ENCODE results near the gene XRCC4. TPM values are rescaled to one million over a fixed set of nuclear protein-coding genes. Genes with fewer than 3 reads are reported as not detected.

The XRCC4 gene
- total RNA-seq, 1 donor from 2014 or later = 10.7 TPM

DNA sequence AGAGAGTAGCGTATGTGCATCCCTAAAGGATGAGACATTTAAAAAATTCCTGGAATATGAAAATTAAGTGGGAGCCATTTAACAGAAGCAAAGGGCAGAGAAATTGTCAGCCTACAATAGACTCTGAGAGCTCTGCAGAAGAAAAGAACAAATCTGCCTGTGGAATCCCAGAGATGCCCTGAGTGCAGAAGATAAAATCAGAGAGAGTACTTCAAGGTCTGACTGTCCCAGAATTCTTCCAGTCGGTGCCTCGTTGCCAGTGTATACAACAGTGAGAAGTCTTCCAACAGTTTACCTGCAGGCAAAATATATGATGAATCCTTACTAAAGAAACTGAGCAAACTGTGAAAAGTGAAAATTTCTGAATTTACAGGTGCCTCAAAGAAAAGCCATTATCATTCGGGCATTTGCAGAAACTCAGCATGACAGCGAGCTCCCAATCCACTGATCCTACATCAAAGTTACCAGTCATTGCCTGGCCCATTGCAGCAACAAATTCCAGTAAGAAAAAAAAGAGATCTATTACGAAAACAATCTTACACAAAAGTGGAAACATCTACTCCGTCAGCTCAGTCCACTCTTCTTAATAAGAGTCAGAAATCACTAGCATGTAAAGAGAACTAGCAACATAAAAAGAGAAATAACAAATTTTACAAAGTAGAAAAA lies 301.4 kb downstream of the XRCC4 start:
- no peak for DNase-seq (ENCODE audit: low spot score)
- Mint-ChIP-seq H3K36me3 (ENCODE audit: low read depth) (no peaks in the 10 kb centered on the region), H3K27me3 (ENCODE audit: low read depth) (no peaks in the 10 kb centered on the region), H3K4me1 (ENCODE audit: low read depth) (no peaks in the 10 kb centered on the region), H3K27ac (no peak overlapping the region), H3K4me3 (ENCODE audit: low read depth) (no peak overlapping the region), H3K9me3 (peaks cover 5% of the 10 kb centered on the region)
- intact Hi-C loops (cut with micrococcal nuclease) = no loop called here

DNA sequence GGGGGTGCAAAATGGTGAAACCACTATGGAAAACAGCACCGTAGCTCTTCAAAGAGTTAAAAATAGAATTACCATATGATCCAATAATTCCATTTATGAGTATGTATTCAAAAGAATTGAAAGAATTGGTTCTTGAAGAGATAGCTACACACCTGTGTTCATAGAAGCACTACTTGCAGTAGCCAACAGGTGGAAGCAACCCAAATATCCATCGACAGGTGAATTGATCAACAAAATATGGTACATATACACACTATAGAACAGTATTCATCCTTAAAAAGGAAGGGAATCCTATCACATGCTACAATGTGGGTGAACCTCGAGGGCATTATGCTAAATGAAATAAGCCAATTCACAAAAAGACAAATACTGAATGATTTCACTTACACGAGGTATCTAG lies 308.5 kb downstream of the XRCC4 start:
- H3K4me1 Mint-ChIP-seq (ENCODE audit: low read depth) = no peaks in the 10 kb centered on the region
- intact Hi-C loops (cut with micrococcal nuclease) = no loop called here
- H3K27ac Mint-ChIP-seq = no peak overlapping the region
- H3K9me3 Mint-ChIP-seq = peaks cover 5% of the 10 kb centered on the region
- no peak overlapping the region for H3K4me3 Mint-ChIP-seq (ENCODE audit: low read depth)
- H3K27me3 Mint-ChIP-seq (ENCODE audit: low read depth) = no peaks in the 10 kb centered on the region
- no peaks in the 10 kb centered on the region for H3K36me3 Mint-ChIP-seq (ENCODE audit: low read depth)
- no peak for DNase-seq (ENCODE audit: low spot score)

GRCh38 chr5:83387041-83387440 lies 309.7 kb downstream of the XRCC4 start:
- Mint-ChIP-seq H3K36me3 (ENCODE audit: low read depth) (no peaks in the 10 kb centered on the region), H3K27ac (no peak overlapping the region), H3K4me3 (ENCODE audit: low read depth) (no peak overlapping the region), H3K27me3 (ENCODE audit: low read depth) (no peaks in the 10 kb centered on the region), H3K4me1 (ENCODE audit: low read depth) (no peaks in the 10 kb centered on the region), H3K9me3 (peaks cover 5% of the 10 kb centered on the region)
- DNase-seq (ENCODE audit: low spot score) = no peak
- intact Hi-C loops (cut with micrococcal nuclease) = no loop called here

GRCh38 chr5:83388608-83389007 lies 311.3 kb downstream of the XRCC4 start:
- no peak overlapping the region for H3K27ac Mint-ChIP-seq
- H3K4me3 Mint-ChIP-seq (ENCODE audit: low read depth) = no peak overlapping the region
- H3K36me3 Mint-ChIP-seq (ENCODE audit: low read depth) = no peaks in the 10 kb centered on the region
- no peak for DNase-seq (ENCODE audit: low spot score)
- H3K9me3 Mint-ChIP-seq = no peaks in the 10 kb centered on the region
- H3K4me1 Mint-ChIP-seq (ENCODE audit: low read depth) = no peaks in the 10 kb centered on the region
- no peaks in the 10 kb centered on the region for H3K27me3 Mint-ChIP-seq (ENCODE audit: low read depth)
- intact Hi-C loops (cut with micrococcal nuclease) = no loop called here

- Mint-ChIP-seq H3K4me3 (ENCODE audit: low read depth) (no peak overlapping the region), H3K4me1 (ENCODE audit: low read depth) (no peaks in the 10 kb centered on the region), H3K9me3 (no peaks in the 10 kb centered on the region), H3K36me3 (ENCODE audit: low read depth) (no peaks in the 10 kb centered on the region), H3K27me3 (ENCODE audit: low read depth) (no peaks in the 10 kb centered on the region), H3K27ac (no peak overlapping the region)
- no peak for DNase-seq (ENCODE audit: low spot score)
- intact Hi-C loops (cut with micrococcal nuclease) = no loop called here
Measured at GRCh38 chr5:83392766-83393503, 315.6 kb downstream of the XRCC4 start.

DNA sequence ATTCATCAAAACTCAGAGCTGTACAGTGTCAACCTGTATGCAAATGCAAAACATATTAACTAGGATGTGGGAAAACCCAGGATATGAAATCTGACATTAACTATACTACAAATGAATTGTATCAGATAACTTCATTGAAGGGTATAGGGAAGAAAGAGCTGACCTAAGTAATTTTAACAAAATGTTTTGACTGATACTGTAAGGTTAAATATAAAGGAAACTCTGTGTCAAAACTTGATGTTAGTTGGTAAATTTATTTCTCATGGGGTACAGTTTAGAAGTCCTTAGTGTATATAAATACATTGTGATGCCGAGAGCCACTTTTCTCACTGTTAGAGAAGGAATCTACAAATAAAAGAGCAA lies 316.1 kb downstream of the XRCC4 start:
- DNase-seq (ENCODE audit: low spot score) = no peak
- no peaks in the 10 kb centered on the region for H3K27me3 Mint-ChIP-seq (ENCODE audit: low read depth)
- H3K9me3 Mint-ChIP-seq = no peaks in the 10 kb centered on the region
- intact Hi-C loops (cut with micrococcal nuclease) = no loop called here
- H3K4me3 Mint-ChIP-seq (ENCODE audit: low read depth) = no peak overlapping the region
- H3K4me1 Mint-ChIP-seq (ENCODE audit: low read depth) = no peaks in the 10 kb centered on the region
- H3K36me3 Mint-ChIP-seq (ENCODE audit: low read depth) = no peaks in the 10 kb centered on the region
- no peak overlapping the region for H3K27ac Mint-ChIP-seq

- H3K4me1 Mint-ChIP-seq (ENCODE audit: low read depth) = no peaks in the 10 kb centered on the region
- H3K36me3 Mint-ChIP-seq (ENCODE audit: low read depth) = no peaks in the 10 kb centered on the region
- no peak overlapping the region for H3K27ac Mint-ChIP-seq
- no peak for DNase-seq (ENCODE audit: low spot score)
- H3K4me3 Mint-ChIP-seq (ENCODE audit: low read depth) = no peak overlapping the region
- H3K27me3 Mint-ChIP-seq (ENCODE audit: low read depth) = no peaks in the 10 kb centered on the region
- intact Hi-C loops (cut with micrococcal nuclease) = no loop called here
- no peaks in the 10 kb centered on the region for H3K9me3 Mint-ChIP-seq
Measured at GRCh38 chr5:83394190-83394589, 316.8 kb downstream of the XRCC4 start.

GRCh38 chr5:83396662-83397061 lies 319.3 kb downstream of the XRCC4 start:
- Mint-ChIP-seq H3K4me3 (ENCODE audit: low read depth) (no peak overlapping the region), H3K4me1 (ENCODE audit: low read depth) (no peaks in the 10 kb centered on the region), H3K27ac (no peak overlapping the region), H3K9me3 (no peaks in the 10 kb centered on the region), H3K27me3 (ENCODE audit: low read depth) (no peaks in the 10 kb centered on the region), H3K36me3 (ENCODE audit: low read depth) (no peaks in the 10 kb centered on the region)
- no peak for DNase-seq (ENCODE audit: low spot score)
- intact Hi-C loops (cut with micrococcal nuclease) = no loop called here

- Mint-ChIP-seq H3K9me3 (no peaks in the 10 kb centered on the region), H3K36me3 (ENCODE audit: low read depth) (no peaks in the 10 kb centered on the region), H3K4me3 (ENCODE audit: low read depth) (no peak overlapping the region), H3K27me3 (ENCODE audit: low read depth) (no peaks in the 10 kb centered on the region), H3K4me1 (ENCODE audit: low read depth) (no peaks in the 10 kb centered on the region), H3K27ac (no peak overlapping the region)
- intact Hi-C loops (cut with micrococcal nuclease) = no loop called here
- no peak for DNase-seq (ENCODE audit: low spot score)
Measured at GRCh38 chr5:83397658-83398057, 320.3 kb downstream of the XRCC4 start.

- intact Hi-C loops (cut with micrococcal nuclease) = no loop called here
- H3K4me3 Mint-ChIP-seq (ENCODE audit: low read depth) = no peak overlapping the region
- no peaks in the 10 kb centered on the region for H3K27me3 Mint-ChIP-seq (ENCODE audit: low read depth)
- H3K36me3 Mint-ChIP-seq (ENCODE audit: low read depth) = no peaks in the 10 kb centered on the region
- DNase-seq (ENCODE audit: low spot score) = no peak
- no peaks in the 10 kb centered on the region for H3K4me1 Mint-ChIP-seq (ENCODE audit: low read depth)
- H3K27ac Mint-ChIP-seq = no peak overlapping the region
- H3K9me3 Mint-ChIP-seq = no peaks in the 10 kb centered on the region
Measured at GRCh38 chr5:83400241-83400640, 322.9 kb downstream of the XRCC4 start.

DNA sequence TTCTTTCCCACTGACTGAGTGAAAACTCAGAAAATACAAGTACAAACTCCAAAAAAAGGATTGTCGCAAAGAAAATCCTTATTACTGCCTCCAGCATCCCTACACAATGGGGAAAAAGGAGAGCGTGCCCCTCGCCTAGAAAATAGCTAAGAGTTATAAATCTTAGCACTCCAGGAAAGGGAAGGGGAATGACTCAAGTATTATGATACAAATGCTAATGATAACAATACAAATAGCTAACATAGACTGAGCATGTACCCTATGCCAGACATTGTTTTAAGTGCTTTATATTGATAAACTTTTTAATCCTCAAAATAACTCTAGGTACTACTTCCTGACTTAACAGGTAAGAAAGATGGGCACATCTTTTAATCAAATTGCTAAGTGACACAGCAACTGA lies 323.4 kb downstream of the XRCC4 start:
- no peak overlapping the region for H3K4me3 Mint-ChIP-seq (ENCODE audit: low read depth)
- DNase-seq (ENCODE audit: low spot score) = no peak
- intact Hi-C loops (cut with micrococcal nuclease) = no loop called here
- H3K27ac Mint-ChIP-seq = no peak overlapping the region
- no peaks in the 10 kb centered on the region for H3K36me3 Mint-ChIP-seq (ENCODE audit: low read depth)
- no peaks in the 10 kb centered on the region for H3K4me1 Mint-ChIP-seq (ENCODE audit: low read depth)
- H3K27me3 Mint-ChIP-seq (ENCODE audit: low read depth) = no peaks in the 10 kb centered on the region
- H3K9me3 Mint-ChIP-seq = no peaks in the 10 kb centered on the region

- Mint-ChIP-seq H3K4me1 (ENCODE audit: low read depth) (no peaks in the 10 kb centered on the region), H3K36me3 (ENCODE audit: low read depth) (no peaks in the 10 kb centered on the region), H3K9me3 (no peaks in the 10 kb centered on the region), H3K27me3 (ENCODE audit: low read depth) (no peaks in the 10 kb centered on the region), H3K27ac (no peak overlapping the region), H3K4me3 (ENCODE audit: low read depth) (no peak overlapping the region)
- no peak for DNase-seq (ENCODE audit: low spot score)
- intact Hi-C loops (cut with micrococcal nuclease) = no loop called here
Measured at GRCh38 chr5:83401122-83401731, 323.9 kb downstream of the XRCC4 start.

- Mint-ChIP-seq H3K4me3 (ENCODE audit: low read depth) (no peak overlapping the region), H3K4me1 (ENCODE audit: low read depth) (no peaks in the 10 kb centered on the region), H3K27me3 (ENCODE audit: low read depth) (no peaks in the 10 kb centered on the region), H3K9me3 (no peaks in the 10 kb centered on the region), H3K27ac (no peak overlapping the region), H3K36me3 (ENCODE audit: low read depth) (no peaks in the 10 kb centered on the region)
- intact Hi-C loops (cut with micrococcal nuclease) = no loop called here
- DNase-seq (ENCODE audit: low spot score) = no peak
Measured at GRCh38 chr5:83401775-83402174, 324.4 kb downstream of the XRCC4 start.

Measured in activated T-helper 2 cell treated with anti-CD3 and anti-CD28 coated beads, Interferon-gamma antibody, Interleukin-2, Interleukin-4, amounts not matched to agents 10 μg/mL and 5 μg/mL and 100 μg/mL, durations not matched to agents 14 hours and 24 hours and 36 hours (primary cell).